Gastrocnemius medialis (tissue), 4 donors: Measurements from ENCODE around the gene RARA. TPM values are rescaled to one million over a fixed set of nuclear protein-coding genes. Genes with fewer than 3 reads are reported as not detected.
A peak's percentile ranks its signal among the peaks of the same experiment; 100 is the strongest.
"Not testable (repeated sequence)": the region's sequence is repeated elsewhere in the genome, so short reads cannot be mapped to it uniquely, and the experiment has no call there.

Experiments used
- ATAC-seq, 2 donors: fragments of 150-250 bp; one replicate each; pipeline ENCODE4 v1.9.1; 2016
- DNase-seq, 2 donors: peaks; one replicate each; pipeline ENCODE4 v3.0.0-alpha.2; 2019
- H3K27ac ChIP-seq, 4 donors: fragments of 200-600 bp; sonication (generic); 1 replicate in 1 of 4; 2 replicates in 3 of 4; pipeline ENCODE4 v1.5.1; 2016 to 2018; ENCODE audit warnings: mild to moderate bottlenecking in 2 of 4, moderate library complexity in 1 of 4
- H3K27me3 ChIP-seq, 3 donors: fragments of 200-600 bp; sonication (generic) in 2 of 3; 1 replicate in 1 of 3; 2 replicates in 2 of 3; pipeline versions ENCODE4 v1.5.1 to v1.6.0; 2016 to 2019; ENCODE audit warnings: mild to moderate bottlenecking in 1 of 3, moderate library complexity in 1 of 3
- H3K36me3 ChIP-seq, 2 donors: fragments of 200-600 bp; sonication (generic) in 1 of 2; one replicate each; pipeline ENCODE4 v1.5.1; 2017 to 2018
- H3K4me1 ChIP-seq, 2 donors: fragments of 200-600 bp; sonication (generic) in 1 of 2; one replicate each; pipeline ENCODE4 v1.5.1; 2016 to 2017; ENCODE audit warnings: mild to moderate bottlenecking in 2 of 2
- H3K4me3 ChIP-seq, 4 donors: fragments of 200-600 bp; sonication (generic) in 3 of 4; 1 replicate in 1 of 4; 2 replicates in 3 of 4; pipeline ENCODE4 v1.5.1; 2016 to 2019; ENCODE audit warnings: mild to moderate bottlenecking in 2 of 4
- H3K9me3 ChIP-seq, 3 donors: fragments of 200-600 bp; sonication (generic) in 2 of 3; 1 replicate in 1 of 3; 2 replicates in 2 of 3; pipeline ENCODE4 v1.5.1; 2016 to 2019
- CTCF ChIP-seq, 5 experiments: fragments of 450-650 bp in 3 of 5; fragments of 200-600 bp in 2 of 5; sonication (generic) in 2 of 5; IDR thresholded peaks in 4 of 5; conservative IDR thresholded peaks in 1 of 5; 1 replicate in 4 of 5; 2 replicates in 1 of 5; pipeline ENCODE4 v1.5.1; 2016 to 2019; ENCODE audit warnings: antibody characterized with exemption in 5 of 5, mild to moderate bottlenecking in 3 of 5, moderate library complexity in 3 of 5
- POLR2A ChIP-seq, 2 donors: fragments of 450-650 bp; IDR thresholded peaks; one replicate each; pipeline ENCODE4 v1.6.1; 2017; ENCODE audit warnings: antibody characterized with exemption in 2 of 2, mild to moderate bottlenecking in 2 of 2, moderate library complexity in 2 of 2
- in situ Hi-C, 4 donors: fragments of 200-750 bp; cut with MboI; loops; one replicate each; pipeline versions ENCODE4 v1.15.0 to v1.8.0; 2017; ENCODE audit warnings: low sequenced_read_pairs in 4 of 4
- intact Hi-C: fragments of 100-400 bp; cut with DNase I; formaldehyde crosslinking; loops from one replicate; pipeline ENCODE4 v1.15.1; 2023; ENCODE audit warnings: low total_unique reads
- total RNA-seq, 4 donors: library from RNA; depleted of rRNA; stranded (reverse); fragments of >200 nt; gene quantifications; one replicate each; pipeline versions ENCODE4 v1.1.0 to v1.2.3, GENCODE V29; 2016

Gene RARA
- total RNA-seq, 4 donors from 2014 or later = 20.3 to 67.0 (median 48.4) TPM

DNA sequence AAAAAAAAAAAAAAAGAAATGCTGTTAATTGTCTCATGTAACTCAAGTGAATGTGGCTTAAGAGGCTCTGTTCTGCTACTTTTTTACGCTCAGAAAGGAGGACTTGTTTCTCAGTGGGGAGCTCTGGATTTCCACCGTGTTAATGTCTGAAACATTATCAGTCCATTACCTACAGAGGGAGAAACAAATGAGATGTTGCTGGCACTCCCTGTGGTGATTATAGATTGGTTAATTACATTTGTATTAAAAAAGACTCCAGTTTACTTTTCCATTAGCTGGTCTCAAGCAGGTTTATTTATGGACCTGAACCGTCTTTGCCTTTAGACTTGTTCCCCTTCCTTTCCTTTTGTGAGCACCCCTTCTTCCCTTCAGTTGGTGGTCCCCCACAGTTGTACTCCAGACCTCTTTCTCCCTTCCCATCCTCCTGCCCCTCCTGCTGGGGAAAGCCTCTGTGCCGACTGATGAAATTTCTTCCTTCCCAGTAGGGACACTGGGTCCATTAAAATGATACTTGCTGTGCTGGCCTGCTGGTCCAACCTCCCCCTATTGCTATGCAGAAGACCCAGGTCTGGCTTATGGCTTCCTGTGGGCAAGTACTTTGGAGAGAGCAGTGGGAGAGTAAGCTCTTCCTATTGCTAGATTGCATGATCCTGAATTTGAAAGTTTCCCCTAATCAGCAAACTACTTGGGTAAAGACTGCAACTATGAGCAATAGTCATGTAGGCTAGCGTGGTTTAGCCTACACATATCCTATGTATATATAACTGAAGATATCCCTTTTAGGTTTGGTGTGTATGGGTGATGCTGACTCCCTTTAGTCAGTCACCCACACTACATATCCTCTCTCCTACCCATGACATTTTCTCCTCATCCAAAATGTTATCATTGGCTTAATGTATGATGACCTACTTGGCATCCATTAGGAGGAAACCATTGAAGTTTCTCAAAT is 13.2 kb upstream of the RARA start:
- ATAC-seq (no peak), DNase-seq (no peak)
- Histone ChIP-seq H3K9me3 (no peaks in the 10 kb centered on the region), H3K36me3 (no peaks in the 10 kb centered on the region), H3K27ac (peak overlapping the region in 2 of 4 donors; percentile 19 to 29), H3K4me1 (peaks cover 21 to 24% of the 10 kb centered on the region in 2 donors), H3K4me3 (no peak overlapping the region), H3K27me3 (no peaks in the 10 kb centered on the region)
- intact Hi-C loops (loop anchor here (10.0 kb wide), 1 partner anchor 259 kb away; no protein-coding TSS in a partner anchor), in situ Hi-C loops (loop anchor here in 1 of 4 donors (10.0 kb wide), 1 partner anchor 91 kb away; no protein-coding TSS in a partner anchor)
- TF ChIP-seq CTCF (IDR thresholded peaks at IDR 0.05 in 4 of 5, conservative IDR thresholded peaks at IDR 0.05 in 1 of 5) (no peak), POLR2A (IDR thresholded peaks at IDR 0.05) (no peak)

DNA sequence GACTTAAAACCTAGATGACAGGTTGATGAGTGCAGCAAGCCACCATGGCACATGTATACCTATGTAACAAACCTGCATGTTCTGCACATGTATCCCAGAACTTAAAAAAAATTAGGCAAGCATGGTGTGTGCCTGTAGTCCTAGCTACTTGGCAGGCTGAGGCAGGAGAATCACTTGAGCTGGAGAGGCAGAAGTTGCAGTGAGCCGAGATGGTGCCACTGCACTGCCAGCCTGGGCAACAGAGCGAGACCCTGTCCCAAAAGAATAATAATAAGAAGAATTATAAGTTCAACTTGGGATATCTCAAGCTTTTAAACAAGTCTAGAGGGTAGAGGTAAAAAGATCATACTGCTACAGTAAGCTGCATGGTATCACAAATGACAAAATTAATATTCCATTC is 11.5 kb upstream of the RARA start:
- DNase-seq (no peak), ATAC-seq (no peak)
- H3K9me3 ChIP-seq = no peaks in the 10 kb centered on the region
- peaks cover 20 to 21% of the 10 kb centered on the region in 2 donors for H3K4me1 ChIP-seq
- H3K27ac ChIP-seq = no peak overlapping the region
- no peaks in the 10 kb centered on the region for H3K27me3 ChIP-seq
- TF ChIP-seq CTCF (IDR thresholded peaks at IDR 0.05 in 4 of 5, conservative IDR thresholded peaks at IDR 0.05 in 1 of 5) = no peak
- no peak for TF ChIP-seq POLR2A (IDR thresholded peaks at IDR 0.05)
- H3K36me3 ChIP-seq = no peaks in the 10 kb centered on the region
- intact Hi-C loops (loop anchor here (10.0 kb wide), 1 partner anchor 257 kb away; no protein-coding TSS in a partner anchor), in situ Hi-C loops (loop anchor here in 1 of 4 donors (10.0 kb wide), 1 partner anchor 93 kb away; no protein-coding TSS in a partner anchor)
- no peak overlapping the region for H3K4me3 ChIP-seq

GRCh38 chr17:40298726-40299125 is 10.3 kb upstream of the RARA start:
- TF ChIP-seq CTCF (IDR thresholded peaks at IDR 0.05 in 4 of 5, conservative IDR thresholded peaks at IDR 0.05 in 1 of 5) (no peak), POLR2A (IDR thresholded peaks at IDR 0.05) (no peak)
- Histone ChIP-seq H3K27me3 (no peaks in the 10 kb centered on the region), H3K4me3 (no peak overlapping the region), H3K27ac (peak overlapping the region in 1 of 4 donors; percentile 30), H3K4me1 (peaks cover 21 to 23% of the 10 kb centered on the region in 2 donors), H3K36me3 (no peaks in the 10 kb centered on the region), H3K9me3 (no peaks in the 10 kb centered on the region)
- in situ Hi-C loops (loop anchor here in 1 of 4 donors (10.0 kb wide), 1 partner anchor 94 kb away; no protein-coding TSS in a partner anchor), intact Hi-C loops (loop anchor here (10.0 kb wide), 1 partner anchor 256 kb away; no protein-coding TSS in a partner anchor)
- no peak for ATAC-seq
- DNase-seq = no peak

GRCh38 chr17:40299159-40299757 is 9.7 kb upstream of the RARA start:
- not testable (repeated sequence) for H3K36me3 ChIP-seq, DNase-seq, H3K9me3 ChIP-seq, H3K27me3 ChIP-seq, ATAC-seq, H3K4me3 ChIP-seq
- peak overlapping the region in 1 of 4 donors; percentile 14 for H3K27ac ChIP-seq
- intact Hi-C loops = loop anchor here (10.0 kb wide), 1 partner anchor 256 kb away; no protein-coding TSS in a partner anchor
- peaks cover 24 to 28% of the 10 kb centered on the region in 2 donors for H3K4me1 ChIP-seq
- in situ Hi-C loops = loop anchor here in 1 of 4 donors (10.0 kb wide), 1 partner anchor 94 kb away; no protein-coding TSS in a partner anchor
